NT2/D1 (cell line): ENCODE results near the gene CFHR4.

Experiments used
- SUZ12 ChIP-seq: IDR thresholded peaks from 2 replicates; pipeline ENCODE4 v1.6.1; 2011; ENCODE audit not compliant: insufficient read length, insufficient read depth; ENCODE audit errors: extremely low read depth
- YY1 ChIP-seq: IDR thresholded peaks from 2 replicates; pipeline ENCODE4 v1.6.1; 2011; ENCODE audit not compliant: insufficient read length, insufficient read depth
- ZNF274 ChIP-seq: IDR thresholded peaks from 2 replicates; pipeline ENCODE4 v1.6.1; 2011; ENCODE audit warnings: mild to moderate bottlenecking, low read depth, low read length

DNA sequence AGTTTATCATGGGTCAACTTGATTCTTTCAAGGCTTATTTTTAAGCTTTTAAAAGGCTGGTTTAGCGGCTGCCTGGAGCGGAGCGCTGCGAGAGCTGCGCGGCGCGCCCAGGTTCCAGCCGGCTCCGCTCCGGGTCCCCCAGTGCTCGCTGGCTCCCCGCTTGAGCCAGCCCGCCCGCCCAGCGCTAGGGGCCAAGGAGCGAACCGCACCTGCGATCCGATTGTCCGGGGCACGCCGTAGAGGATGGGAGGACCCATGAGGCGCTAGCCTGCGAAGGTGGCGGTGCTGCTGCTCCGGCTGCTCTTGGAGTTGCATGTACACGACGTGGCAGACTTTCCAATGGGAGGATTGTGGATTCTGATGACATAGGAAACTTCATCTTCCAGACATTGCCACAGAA is 9.9 kb upstream of the CFHR4 start:
- TF ChIP-seq ZNF274: no peak
- TF ChIP-seq SUZ12: no peak
- TF ChIP-seq YY1: no peak
